HFF-Myc (cell line): ENCODE results near the gene CHST11.
"Not testable (repeated sequence)": the region's sequence is repeated elsewhere in the genome, so short reads cannot be mapped to it uniquely, and the experiment has no call there.

Source experiments
- DNase-seq: peaks from one replicate; pipeline ENCODE4 v3.0.0-alpha.2; 2011; ENCODE audit warnings: low read depth; ENCODE audit errors: extremely low read depth
- H3K4me3 ChIP-seq: replicated peaks from 2 replicates; pipeline ENCODE4 v1.5.1; 2011; ENCODE audit warnings: low read depth, mild to moderate bottlenecking, control low read depth, low read length
- TF ChIP-seq, protein P1 (sequence below): IDR thresholded peaks from 2 replicates; pipeline ENCODE4 v1.5.1; 2012; ENCODE audit warnings: mild to moderate bottlenecking, low read depth, low read length, control low read depth; ENCODE audit errors: missing control alignments

The CHST11 gene

GRCh38 chr12:104569346-104570173 is 112.8 kb downstream of the CHST11 start:
- TF ChIP-seq, protein P1, sequence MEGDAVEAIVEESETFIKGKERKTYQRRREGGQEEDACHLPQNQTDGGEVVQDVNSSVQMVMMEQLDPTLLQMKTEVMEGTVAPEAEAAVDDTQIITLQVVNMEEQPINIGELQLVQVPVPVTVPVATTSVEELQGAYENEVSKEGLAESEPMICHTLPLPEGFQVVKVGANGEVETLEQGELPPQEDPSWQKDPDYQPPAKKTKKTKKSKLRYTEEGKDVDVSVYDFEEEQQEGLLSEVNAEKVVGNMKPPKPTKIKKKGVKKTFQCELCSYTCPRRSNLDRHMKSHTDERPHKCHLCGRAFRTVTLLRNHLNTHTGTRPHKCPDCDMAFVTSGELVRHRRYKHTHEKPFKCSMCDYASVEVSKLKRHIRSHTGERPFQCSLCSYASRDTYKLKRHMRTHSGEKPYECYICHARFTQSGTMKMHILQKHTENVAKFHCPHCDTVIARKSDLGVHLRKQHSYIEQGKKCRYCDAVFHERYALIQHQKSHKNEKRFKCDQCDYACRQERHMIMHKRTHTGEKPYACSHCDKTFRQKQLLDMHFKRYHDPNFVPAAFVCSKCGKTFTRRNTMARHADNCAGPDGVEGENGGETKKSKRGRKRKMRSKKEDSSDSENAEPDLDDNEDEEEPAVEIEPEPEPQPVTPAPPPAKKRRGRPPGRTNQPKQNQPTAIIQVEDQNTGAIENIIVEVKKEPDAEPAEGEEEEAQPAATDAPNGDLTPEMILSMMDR = no peak
- no peak overlapping the region for H3K4me3 ChIP-seq
- no peak for DNase-seq

DNA sequence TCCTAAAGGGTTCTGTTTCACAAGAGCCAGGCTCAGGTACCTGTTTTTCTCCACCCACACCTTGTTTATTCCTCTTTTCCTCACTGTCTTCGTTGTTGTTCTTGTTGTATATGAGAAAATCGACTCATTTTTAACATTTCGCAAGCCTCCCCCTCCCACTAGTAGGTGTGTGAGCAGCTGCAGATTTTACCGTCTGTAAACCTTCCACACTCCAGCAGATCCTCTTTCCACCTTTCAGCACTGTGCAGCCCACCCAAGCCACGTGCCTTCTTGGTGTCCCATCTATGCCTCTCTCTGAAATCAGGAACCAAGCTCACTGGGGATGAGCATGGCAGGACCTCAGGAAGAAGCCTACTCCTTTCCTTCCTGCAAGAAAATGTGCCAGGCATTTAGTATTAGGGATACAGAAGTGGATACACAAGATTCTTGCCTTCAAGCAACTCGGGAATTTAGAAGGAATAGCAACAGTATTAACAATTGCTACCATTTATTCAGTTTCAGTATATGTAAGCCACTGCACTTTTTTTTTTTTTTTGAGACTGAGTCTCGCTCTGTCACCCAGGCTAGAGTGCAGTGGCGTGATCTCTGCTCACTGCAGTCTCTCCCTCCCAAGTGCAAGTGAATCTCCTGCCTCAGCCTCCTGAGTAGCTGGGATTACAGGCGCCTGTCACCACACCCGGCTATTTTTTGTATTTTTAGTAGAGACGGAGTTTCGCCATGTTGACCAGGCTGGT is 113.6 kb downstream of the CHST11 start:
- no peak overlapping the region for H3K4me3 ChIP-seq
- TF ChIP-seq, protein P1 = no peak
- no peak for DNase-seq

DNA sequence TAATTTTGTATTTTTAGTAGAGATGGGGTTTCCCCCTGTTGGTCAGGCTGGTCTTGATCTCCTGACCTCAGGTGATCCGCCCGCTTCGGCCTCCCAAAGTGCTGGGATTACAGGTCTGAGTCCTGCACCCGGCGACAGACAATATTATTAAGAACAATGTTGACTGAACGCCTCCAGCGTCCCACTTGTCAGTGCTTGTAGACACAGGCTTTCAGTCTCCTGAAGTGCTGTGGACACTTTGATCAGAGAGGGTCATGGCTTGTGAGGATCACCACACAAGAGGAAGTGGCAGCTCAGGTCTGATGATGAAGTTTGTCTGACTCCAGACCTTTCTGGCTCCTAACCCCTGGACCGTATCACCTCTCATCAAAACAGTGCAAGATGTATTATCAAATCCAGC is 114.6 kb downstream of the CHST11 start:
- TF ChIP-seq, protein P1 = no peak
- no peak for DNase-seq
- H3K4me3 ChIP-seq = no peak overlapping the region

- not testable (repeated sequence) for H3K4me3 ChIP-seq, DNase-seq
Measured at GRCh38 chr12:104574353-104574752, 117.6 kb downstream of the CHST11 start.

GRCh38 chr12:104574758-104575157 is 118.0 kb downstream of the CHST11 start:
- not testable (repeated sequence) for H3K4me3 ChIP-seq, DNase-seq

- no peak for DNase-seq
Measured at GRCh38 chr12:104575442-104576186, 118.9 kb downstream of the CHST11 start.

DNA sequence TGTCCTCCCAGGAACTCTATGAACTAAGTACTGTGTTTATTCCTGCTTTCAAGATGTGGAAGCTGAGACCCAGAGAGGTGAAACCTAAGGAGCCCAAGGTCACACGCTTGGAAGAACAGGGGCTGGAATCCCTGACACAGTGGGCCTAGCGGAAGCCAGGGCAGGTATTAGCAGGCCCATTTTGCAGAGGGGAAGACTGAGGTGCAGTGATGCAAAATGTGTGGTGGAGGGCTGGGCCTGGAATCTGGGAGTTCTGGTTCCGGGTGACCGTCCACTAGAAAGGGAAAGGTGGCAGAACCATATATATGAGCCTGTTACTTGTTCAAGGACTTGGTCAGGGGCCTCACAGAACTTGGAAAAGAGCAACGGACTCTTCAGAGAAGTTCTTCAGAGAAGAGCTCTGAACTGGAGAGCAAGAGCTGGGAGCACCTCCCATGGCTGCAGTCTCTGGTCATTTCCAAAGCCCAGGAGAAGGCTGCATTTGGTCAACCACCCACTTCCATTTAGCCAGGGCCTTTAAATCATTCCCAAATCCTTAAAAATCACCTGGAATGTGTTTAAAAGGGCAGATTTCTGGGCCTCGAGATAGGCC is 119.5 kb downstream of the CHST11 start:
- TF ChIP-seq, protein P1 = no peak
- H3K4me3 ChIP-seq = no peak overlapping the region
- DNase-seq = no peak

More at GRCh38 chr12:104575442-104576186, 118.9 kb downstream of the CHST11 start:
- no peak overlapping the region for H3K4me3 ChIP-seq
- TF ChIP-seq, protein P1 = no peak
